ENCODE measurements around the gene KCNT2.
"Not testable (repeated sequence)": the region's sequence is repeated elsewhere in the genome, so short reads cannot be mapped to it uniquely, and the experiment has no call there.

The KCNT2 gene

DNA sequence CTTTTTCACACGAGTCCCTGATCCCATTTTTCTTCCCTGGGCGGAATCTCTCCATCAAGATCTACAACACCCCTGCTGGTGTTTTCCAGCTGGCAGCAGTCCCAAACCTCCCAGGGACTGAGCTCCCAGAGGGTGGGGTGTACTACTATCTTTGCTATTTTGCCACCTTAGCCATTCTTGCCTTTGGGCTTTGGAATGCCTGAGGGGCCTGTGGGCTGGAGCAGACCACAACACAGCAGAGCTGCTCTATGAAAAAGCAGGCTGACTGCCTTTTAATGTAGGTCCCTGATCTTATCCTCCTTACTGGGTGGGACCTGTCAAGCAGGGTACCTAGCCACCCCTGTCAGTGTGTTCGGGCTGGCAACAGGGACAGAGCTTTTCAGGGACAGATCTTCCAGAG, 91.9 kb downstream of the KCNT2 start:
- Histone ChIP-seq H3K9me3 (ENCODE audit: insufficient read depth, low read length) (no peaks in the 10 kb centered on the region), H3K9ac (ENCODE audit: insufficient read length, low read depth) (no peak overlapping the region), H3K4me3 (ENCODE audit: insufficient read length, low read depth) (no peak overlapping the region), H3K4me1 (ENCODE audit: insufficient read depth, insufficient read length) (peaks cover 5% of the 10 kb centered on the region), H3K36me3 (ENCODE audit: insufficient read depth, insufficient read length, low read length) (no peaks in the 10 kb centered on the region), H3K27me3 (ENCODE audit: insufficient read depth, insufficient read length) (no peaks in the 10 kb centered on the region)
- TF ChIP-seq YY1 (IDR thresholded peaks at IDR 0.05; ENCODE audit: insufficient read depth, insufficient read length) (no peak), ZNF274 (IDR thresholded peaks at IDR 0.05; ENCODE audit: low read depth, low read length) (no peak), SUZ12 (IDR thresholded peaks at IDR 0.05; ENCODE audit: extremely low read depth, insufficient read depth, insufficient read length) (no peak)
- no peak for DNase-seq (ENCODE audit: low read depth, low spot score)

DNA sequence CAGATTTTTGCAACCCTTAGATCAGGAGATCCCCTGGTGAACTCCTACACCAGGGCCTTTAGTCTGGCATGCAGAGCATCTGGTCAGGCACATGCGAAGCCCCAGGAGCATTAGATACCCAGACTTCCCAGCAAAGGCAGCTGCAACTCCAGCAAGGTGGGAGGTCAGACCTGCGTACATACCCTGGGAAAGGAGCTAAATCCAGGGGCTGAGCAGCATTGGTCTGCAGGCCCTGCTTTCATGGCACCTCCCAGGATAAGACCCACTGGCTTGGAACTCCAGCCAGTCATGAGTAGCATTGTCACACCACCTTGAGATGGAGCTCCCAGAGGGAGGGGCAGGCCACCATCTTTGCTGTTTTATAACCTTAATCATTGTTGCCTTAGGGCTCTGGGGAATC, 92.3 kb downstream of the KCNT2 start:
- peaks cover 5% of the 10 kb centered on the region for H3K4me1 ChIP-seq (ENCODE audit: insufficient read depth, insufficient read length)
- no peaks in the 10 kb centered on the region for H3K27me3 ChIP-seq (ENCODE audit: insufficient read depth, insufficient read length)
- no peak for DNase-seq (ENCODE audit: low read depth, low spot score)
- H3K4me3 ChIP-seq (ENCODE audit: insufficient read length, low read depth), result no peak overlapping the region
- no peaks in the 10 kb centered on the region for H3K36me3 ChIP-seq (ENCODE audit: insufficient read depth, insufficient read length, low read length)
- TF ChIP-seq SUZ12 (IDR thresholded peaks at IDR 0.05; ENCODE audit: extremely low read depth, insufficient read depth, insufficient read length) (no peak), YY1 (IDR thresholded peaks at IDR 0.05; ENCODE audit: insufficient read depth, insufficient read length) (no peak), ZNF274 (IDR thresholded peaks at IDR 0.05; ENCODE audit: low read depth, low read length) (no peak)
- no peaks in the 10 kb centered on the region for H3K9me3 ChIP-seq (ENCODE audit: insufficient read depth, low read length)
- no peak overlapping the region for H3K9ac ChIP-seq (ENCODE audit: insufficient read length, low read depth)

DNA sequence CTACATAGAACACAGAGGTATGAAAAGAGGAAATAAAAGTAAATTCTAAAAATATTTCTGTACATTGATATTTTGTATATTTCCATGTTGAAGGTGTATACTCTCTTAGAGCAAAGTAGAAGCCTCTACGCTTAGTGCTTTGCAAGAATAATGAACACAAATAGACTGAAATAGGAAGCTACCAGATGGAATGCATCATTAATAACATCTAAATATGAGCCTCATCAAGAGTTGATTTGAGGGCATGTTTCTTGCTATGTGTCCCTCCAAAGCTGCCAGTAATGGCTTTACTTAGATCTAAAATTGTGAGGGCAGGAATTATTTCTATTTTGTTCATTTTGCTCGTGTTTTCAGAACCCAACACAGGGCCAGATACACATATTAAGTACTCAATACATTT, 94.4 kb downstream of the KCNT2 start:
- Histone ChIP-seq H3K9me3 (ENCODE audit: insufficient read depth, low read length) (no peaks in the 10 kb centered on the region), H3K4me1 (ENCODE audit: insufficient read depth, insufficient read length) (peaks cover 5% of the 10 kb centered on the region)
- DNase-seq (ENCODE audit: low read depth, low spot score), result no peak

DNA sequence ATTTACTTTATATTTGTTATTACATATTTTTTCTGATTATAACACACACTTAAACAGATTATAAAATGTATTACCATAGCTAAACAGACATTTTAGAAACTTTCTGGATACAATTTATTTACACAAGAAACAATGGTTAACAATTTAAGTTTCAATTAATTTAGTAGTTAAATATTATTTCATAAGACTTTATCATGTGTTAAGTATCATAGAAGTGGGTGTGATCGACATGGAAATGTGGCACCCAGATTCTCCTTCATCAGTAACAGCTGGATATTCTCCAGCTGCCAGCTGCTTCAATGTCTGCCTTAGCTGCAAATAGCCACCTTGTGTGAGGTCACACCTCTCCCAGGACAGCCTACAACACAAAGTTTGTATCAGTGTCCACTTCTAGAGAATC, 97.8 kb downstream of the KCNT2 start:
- H3K4me1 ChIP-seq (ENCODE audit: insufficient read depth, insufficient read length), result no peaks in the 10 kb centered on the region
- no peak overlapping the region for H3K4me3 ChIP-seq (ENCODE audit: insufficient read length, low read depth)
- H3K9ac ChIP-seq (ENCODE audit: insufficient read length, low read depth), result no peak overlapping the region
- no peaks in the 10 kb centered on the region for H3K36me3 ChIP-seq (ENCODE audit: insufficient read depth, insufficient read length, low read length)
- no peak for DNase-seq (ENCODE audit: low read depth, low spot score)
- TF ChIP-seq YY1 (IDR thresholded peaks at IDR 0.05; ENCODE audit: insufficient read depth, insufficient read length) (no peak), ZNF274 (IDR thresholded peaks at IDR 0.05; ENCODE audit: low read depth, low read length) (no peak), SUZ12 (IDR thresholded peaks at IDR 0.05; ENCODE audit: extremely low read depth, insufficient read depth, insufficient read length) (no peak)
- no peaks in the 10 kb centered on the region for H3K9me3 ChIP-seq (ENCODE audit: insufficient read depth, low read length)
- no peaks in the 10 kb centered on the region for H3K27me3 ChIP-seq (ENCODE audit: insufficient read depth, insufficient read length)

More for the DNA sequence above, 94.4 kb downstream of the KCNT2 start:
- H3K36me3 ChIP-seq (ENCODE audit: insufficient read depth, insufficient read length, low read length), result no peaks in the 10 kb centered on the region
- no peak overlapping the region for H3K9ac ChIP-seq (ENCODE audit: insufficient read length, low read depth)
- no peak overlapping the region for H3K4me3 ChIP-seq (ENCODE audit: insufficient read length, low read depth)
- TF ChIP-seq ZNF274 (IDR thresholded peaks at IDR 0.05; ENCODE audit: low read depth, low read length) (no peak), SUZ12 (IDR thresholded peaks at IDR 0.05; ENCODE audit: extremely low read depth, insufficient read depth, insufficient read length) (no peak), YY1 (IDR thresholded peaks at IDR 0.05; ENCODE audit: insufficient read depth, insufficient read length) (no peak)
- H3K27me3 ChIP-seq (ENCODE audit: insufficient read depth, insufficient read length), result no peaks in the 10 kb centered on the region

DNA sequence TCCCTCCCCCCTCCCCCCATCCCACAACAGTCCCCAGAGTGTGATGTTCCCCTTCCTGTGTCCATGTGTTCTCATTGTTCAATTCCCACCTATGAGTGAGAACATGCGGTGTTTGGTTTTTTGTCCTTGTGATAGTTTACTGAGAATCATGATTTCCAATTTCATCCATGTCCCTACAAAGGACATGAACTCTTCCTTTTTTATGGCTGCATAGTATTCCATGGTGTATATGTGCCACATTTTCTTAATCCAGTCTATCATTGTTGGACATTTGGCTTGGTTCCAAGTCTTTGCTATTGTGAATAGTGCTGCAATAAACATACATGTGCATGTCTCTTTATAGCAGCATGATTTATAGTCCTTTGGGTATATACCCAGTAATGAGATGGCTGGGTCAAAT, 104.0 kb downstream of the KCNT2 start:
- H3K36me3 ChIP-seq (ENCODE audit: insufficient read depth, insufficient read length, low read length); H3K27me3 ChIP-seq (ENCODE audit: insufficient read depth, insufficient read length); H3K4me3 ChIP-seq (ENCODE audit: insufficient read length, low read depth); DNase-seq (ENCODE audit: low read depth, low spot score); H3K9ac ChIP-seq (ENCODE audit: insufficient read length, low read depth); H3K4me1 ChIP-seq (ENCODE audit: insufficient read depth, insufficient read length); H3K9me3 ChIP-seq (ENCODE audit: insufficient read depth, low read length): not testable (repeated sequence)

DNA sequence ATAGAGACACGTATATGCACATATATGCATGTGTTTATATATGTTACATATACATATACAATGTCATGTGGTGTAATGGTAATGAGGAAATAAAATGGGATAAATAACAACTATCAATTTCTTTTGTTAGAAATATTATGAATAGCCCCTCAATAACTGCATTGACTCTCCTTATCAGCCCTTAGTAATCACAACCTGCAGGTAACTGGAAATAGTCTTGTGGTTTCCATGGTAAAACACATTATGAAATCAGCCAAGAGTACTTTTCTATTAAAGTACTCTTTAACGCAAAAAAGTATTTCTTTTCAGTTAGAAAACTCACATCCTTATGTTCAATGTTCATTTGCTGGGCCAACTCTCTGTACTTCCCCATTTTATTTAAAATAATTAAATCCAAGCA, 105.8 kb downstream of the KCNT2 start:
- Histone ChIP-seq H3K4me1 (ENCODE audit: insufficient read depth, insufficient read length) (no peaks in the 10 kb centered on the region), H3K27me3 (ENCODE audit: insufficient read depth, insufficient read length) (no peaks in the 10 kb centered on the region), H3K36me3 (ENCODE audit: insufficient read depth, insufficient read length, low read length) (no peaks in the 10 kb centered on the region), H3K9me3 (ENCODE audit: insufficient read depth, low read length) (no peaks in the 10 kb centered on the region), H3K4me3 (ENCODE audit: insufficient read length, low read depth) (no peak overlapping the region), H3K9ac (ENCODE audit: insufficient read length, low read depth) (no peak overlapping the region)
- TF ChIP-seq ZNF274 (IDR thresholded peaks at IDR 0.05; ENCODE audit: low read depth, low read length) (no peak), SUZ12 (IDR thresholded peaks at IDR 0.05; ENCODE audit: extremely low read depth, insufficient read depth, insufficient read length) (no peak), YY1 (IDR thresholded peaks at IDR 0.05; ENCODE audit: insufficient read depth, insufficient read length) (no peak)
- no peak for DNase-seq (ENCODE audit: low read depth, low spot score)

DNA sequence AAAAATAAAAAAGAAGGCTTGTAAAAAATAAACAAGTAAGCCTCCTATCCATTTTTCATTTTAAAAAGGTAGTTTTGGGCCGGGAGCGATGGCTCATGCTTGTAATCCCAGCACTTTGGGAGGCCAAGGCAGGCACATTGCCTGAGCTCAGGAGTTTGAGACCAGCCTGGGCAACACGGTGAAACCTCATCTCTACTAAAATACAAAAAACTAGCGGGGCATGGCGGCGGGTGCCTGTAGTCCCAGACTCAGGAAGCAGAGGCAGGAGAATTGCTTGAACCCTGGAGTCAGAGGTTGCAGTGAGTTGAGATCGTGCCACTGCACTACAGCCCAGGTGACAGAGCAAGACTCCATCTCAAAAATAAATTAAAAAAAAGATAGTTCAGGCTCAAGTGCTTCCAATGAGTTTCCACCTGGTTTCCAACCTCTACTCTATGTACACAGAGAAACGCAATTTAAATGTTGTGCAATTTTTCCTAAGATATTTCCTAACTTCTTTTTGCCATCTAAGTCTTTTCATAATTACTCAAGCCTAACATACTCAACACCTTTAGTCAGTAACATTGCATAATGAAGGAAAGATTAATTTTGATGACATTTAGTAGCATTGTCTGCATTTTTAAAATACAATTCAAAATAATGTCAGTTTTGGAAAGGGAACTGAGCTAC, 106.3 kb downstream of the KCNT2 start:
- Histone ChIP-seq H3K4me1 (ENCODE audit: insufficient read depth, insufficient read length) (no peaks in the 10 kb centered on the region), H3K27me3 (ENCODE audit: insufficient read depth, insufficient read length) (no peaks in the 10 kb centered on the region), H3K9me3 (ENCODE audit: insufficient read depth, low read length) (no peaks in the 10 kb centered on the region), H3K4me3 (ENCODE audit: insufficient read length, low read depth) (no peak overlapping the region), H3K36me3 (ENCODE audit: insufficient read depth, insufficient read length, low read length) (no peaks in the 10 kb centered on the region), H3K9ac (ENCODE audit: insufficient read length, low read depth) (no peak overlapping the region)
- DNase-seq (ENCODE audit: low read depth, low spot score), result no peak
- TF ChIP-seq YY1 (IDR thresholded peaks at IDR 0.05; ENCODE audit: insufficient read depth, insufficient read length) (no peak), ZNF274 (IDR thresholded peaks at IDR 0.05; ENCODE audit: low read depth, low read length) (no peak), SUZ12 (IDR thresholded peaks at IDR 0.05; ENCODE audit: extremely low read depth, insufficient read depth, insufficient read length) (no peak)

Data from NT2/D1 (cell line).